Dedifferentiated amniotic fluid mesenchymal stem cell (primary cell): ENCODE results near the gene SPTBN1.

Experiments
- DNase-seq: peaks from one replicate; pipeline ENCODE4 v3.0.0-alpha.2; 2016; ENCODE audit errors: extremely low spot score

The SPTBN1 gene

DNA sequence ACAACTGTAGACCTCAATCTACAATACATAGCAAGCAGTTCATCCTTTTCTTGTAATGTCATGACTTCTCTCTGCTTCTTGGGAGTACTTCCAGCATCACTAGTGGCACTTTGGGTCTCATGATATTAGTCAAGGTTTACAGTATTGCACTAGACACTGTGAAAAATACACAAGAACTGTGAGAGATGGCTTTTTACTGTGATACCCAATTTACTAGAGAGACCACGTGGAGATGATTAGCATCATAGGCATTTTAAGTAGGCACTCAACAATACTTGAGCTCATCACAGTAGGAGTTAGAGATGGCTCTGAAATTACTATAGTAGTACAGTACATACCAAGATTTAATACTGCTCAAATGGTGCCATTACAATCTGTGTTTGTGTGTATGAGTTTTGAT lies 154.6 kb downstream of the SPTBN1 start:
- no peak for DNase-seq

DNA sequence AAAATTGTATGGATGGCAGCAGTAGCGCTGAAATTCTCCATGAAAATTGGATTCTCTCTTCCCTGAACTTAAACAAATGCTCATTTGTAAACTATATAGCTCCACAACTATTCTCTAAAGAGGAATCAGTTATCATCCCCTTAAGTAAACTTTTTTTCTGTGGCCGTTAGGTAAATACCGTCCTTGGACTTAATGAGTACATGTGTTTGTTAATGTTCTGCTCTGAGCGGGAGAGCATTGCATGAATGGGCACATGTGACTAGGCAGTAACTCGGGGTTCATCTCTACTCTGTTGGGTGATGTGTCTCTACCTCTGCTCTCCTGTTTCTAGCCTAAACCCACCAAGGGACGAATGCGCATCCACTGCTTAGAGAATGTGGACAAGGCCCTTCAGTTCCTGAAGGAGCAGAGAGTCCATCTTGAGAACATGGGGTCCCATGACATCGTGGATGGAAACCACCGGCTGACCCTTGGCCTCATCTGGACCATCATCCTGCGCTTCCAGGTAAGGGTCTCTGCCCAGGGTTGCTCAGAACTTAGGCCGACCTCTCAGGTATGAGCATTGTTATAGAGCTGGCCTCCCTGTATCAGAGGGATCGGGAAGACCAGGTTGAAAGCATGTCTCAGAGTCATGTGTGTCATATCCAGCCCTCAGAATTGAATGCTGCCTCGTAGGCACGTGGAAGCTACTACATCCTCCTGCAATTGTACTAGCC lies 155.9 kb downstream of the SPTBN1 start:
- no peak for DNase-seq

DNA sequence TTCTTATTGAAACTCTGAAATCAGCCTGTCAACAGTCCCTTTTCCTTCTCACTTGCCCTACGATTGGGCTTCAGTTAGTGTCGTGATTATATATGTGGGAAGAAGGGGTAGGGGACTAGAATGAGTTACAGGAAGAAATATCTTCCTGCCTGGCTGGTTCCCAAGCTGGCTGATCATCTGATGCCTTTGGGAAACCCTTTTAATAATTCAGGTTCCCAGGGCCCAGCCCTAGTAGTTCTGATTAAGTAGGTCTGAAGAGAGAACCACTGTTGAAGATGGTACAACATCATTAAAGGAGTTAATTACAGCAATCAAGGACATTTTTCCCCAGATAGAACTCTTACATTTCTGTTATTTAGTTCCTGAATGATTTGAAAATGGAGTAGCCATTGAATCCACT lies 157.3 kb downstream of the SPTBN1 start:
- no peak for DNase-seq

DNA sequence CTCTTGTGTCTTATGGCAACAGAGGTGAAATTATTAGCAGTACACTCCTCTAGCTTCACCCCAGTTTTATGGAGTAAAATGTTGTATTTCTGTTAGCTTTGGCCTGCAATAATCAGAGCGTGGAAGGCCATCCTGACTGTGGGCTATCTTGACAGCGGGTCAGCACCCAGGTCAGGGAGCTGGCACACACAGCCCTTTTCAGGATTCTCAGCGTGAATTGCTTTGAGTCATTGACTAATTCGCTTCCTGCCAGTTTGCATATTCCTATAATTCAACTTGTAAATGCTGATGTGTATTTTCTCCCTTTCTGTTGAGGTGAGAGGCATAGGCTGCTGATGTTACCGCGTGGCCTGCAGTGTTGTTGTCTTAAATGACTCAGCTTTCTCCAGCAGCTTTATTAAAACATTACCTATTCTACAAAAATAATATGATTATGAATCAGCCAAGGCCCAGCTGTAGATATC lies 157.7 kb downstream of the SPTBN1 start:
- no peak for DNase-seq

DNA sequence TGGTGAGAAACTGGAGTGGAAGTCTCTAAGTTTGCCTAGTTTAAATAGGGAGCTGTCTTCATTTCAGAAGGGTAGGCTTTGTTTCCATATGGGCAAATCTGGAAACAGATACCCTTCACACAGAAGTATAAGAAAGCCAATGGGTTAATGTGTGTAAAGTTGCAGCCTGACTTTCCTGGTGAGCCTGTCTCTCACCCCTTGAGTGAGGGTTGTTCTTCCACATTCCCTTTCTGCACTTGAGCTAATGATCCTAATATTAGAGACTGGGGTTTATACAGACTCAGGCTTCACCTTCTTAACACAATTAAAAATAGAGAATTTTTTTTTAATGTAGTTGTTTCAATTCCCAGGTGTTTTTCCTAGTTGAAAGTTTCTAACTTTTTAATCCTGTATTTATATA lies 158.7 kb downstream of the SPTBN1 start:
- no peak for DNase-seq

DNA sequence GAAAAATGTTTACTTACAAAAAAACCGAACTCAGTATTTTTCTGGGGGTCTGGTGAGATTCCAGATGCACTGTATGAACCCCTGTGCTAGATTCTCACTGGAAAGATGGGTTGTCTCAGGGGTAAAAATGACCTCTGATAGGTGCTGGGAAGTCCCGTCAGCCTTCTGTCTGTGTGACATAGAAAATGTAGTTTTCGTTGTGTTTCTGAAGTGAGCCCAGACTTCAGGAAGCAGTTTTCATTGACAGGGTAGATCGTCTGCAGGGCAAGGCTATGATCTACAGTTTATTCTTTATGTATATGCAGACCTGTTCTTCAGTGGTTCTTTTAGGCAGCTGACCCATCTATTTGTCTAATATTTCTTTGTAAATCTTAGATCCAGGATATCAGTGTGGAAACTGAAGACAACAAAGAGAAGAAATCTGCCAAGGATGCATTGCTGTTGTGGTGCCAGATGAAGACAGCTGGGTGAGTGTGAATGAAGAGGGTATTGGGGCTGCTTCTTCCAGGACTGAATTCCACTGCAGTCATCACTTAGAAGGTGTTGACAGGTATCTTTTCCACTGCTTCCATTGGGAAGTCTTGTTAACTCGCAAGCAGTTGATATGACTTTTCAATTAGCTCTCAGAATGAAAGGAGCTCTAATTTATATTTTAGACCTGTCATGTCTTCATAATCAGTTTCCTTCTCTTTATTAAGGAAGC lies 159.9 kb downstream of the SPTBN1 start:
- DNase-seq = no peak

DNA sequence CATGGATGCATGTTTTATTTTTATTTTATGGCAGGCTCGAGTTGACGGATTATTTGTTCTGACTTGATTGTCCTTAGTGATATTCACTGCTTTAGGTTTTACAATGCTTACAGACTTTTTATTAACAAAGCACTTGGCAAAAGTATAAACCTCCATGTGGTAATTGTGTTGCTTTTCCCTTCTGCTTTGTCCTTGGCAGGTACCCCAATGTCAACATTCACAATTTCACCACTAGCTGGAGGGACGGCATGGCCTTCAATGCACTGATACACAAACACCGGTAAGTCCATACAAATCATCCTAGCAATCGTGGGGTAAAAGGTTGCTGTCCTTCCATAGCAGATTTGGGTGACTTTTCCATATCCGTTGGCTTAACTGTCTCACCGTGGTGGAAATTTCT lies 161.3 kb downstream of the SPTBN1 start:
- DNase-seq = no peak

DNA sequence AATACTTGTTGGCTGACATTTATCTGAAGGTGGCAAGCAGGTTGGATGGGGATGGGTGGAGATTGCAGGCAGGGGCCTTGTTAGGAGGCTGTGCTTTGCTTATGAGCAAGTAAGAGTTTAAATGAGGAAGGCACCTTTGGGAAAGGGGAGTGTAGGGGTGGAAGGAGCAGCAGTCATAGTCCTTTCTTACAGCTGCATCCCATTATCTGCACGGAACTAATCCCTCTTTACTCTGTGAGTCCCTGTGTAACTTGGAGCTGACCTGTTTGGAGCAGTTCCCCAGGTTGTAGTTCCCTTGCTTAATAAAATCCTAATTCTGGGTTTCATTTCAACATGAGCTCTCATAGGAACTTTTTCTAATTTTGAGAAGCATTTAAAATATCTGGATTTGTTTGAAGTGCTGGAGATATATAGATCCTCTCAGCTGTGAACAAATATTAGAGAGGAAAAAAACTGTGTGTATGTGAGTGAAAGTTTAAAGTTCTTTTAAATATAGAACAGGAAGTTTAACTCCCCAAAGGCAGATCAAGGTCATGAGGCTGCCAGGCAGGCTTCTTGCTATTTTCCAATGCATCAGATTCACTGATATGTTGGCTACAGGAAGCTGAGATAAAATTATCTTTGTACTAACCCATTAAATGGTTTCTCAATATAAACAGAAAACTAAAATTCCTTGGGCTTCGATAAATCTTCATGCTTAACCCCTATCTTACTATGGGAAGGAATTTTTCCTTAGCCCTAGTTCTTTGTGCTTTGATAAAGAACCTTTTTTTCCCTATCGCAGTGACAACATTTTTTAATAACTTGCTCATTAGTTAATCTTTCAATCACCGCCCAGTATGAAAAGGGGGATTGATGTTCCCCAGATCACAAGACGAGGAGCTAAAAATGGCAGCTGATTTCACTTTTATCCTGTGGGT lies 162.8 kb downstream of the SPTBN1 start:
- no peak for DNase-seq

DNA sequence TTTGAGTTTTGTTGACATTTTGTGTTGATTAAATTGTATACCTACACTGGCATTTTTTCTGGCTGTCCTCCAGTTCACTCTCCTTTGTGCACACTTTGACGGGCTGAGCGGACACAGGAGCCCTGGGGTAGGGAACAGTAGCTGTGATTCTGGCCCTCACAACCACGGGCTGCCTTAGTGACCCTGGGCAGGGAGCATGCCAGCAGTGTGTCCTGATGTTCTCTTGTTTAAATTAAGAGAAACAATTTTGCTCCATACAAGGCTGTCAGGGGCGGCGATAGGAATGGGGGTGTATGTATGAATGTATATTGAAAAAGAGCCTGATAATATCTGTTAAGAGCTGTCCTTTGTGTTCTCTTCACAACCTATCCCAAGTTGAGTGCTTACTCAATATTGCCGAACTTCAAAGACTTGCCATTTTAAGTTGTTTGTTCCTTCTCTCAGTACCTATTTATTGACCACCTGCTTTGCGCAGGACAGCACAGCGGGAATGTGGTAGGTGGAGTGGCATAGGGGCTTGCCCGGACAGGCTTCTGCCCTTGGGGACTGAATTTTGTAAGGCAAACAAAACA lies 163.6 kb downstream of the SPTBN1 start:
- DNase-seq = no peak

DNA sequence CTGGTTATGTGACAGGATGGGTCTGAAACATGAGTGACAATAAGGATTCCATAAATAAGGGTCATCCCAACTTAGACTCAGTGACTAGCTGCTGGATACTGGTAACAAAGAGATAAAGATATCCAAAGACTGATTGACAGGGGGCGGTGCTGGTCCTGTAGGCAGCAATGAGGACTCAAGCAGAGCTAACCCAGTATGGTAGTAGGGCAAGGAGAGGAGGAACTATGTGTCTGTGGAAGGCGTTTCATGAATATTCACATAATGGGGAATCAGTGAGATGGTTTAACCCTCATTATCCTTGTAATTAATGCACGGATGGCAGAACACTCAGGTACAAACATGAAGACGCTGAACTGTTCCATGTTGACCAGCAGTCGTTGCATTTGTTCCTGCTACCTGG lies 164.8 kb downstream of the SPTBN1 start:
- DNase-seq = no peak

DNA sequence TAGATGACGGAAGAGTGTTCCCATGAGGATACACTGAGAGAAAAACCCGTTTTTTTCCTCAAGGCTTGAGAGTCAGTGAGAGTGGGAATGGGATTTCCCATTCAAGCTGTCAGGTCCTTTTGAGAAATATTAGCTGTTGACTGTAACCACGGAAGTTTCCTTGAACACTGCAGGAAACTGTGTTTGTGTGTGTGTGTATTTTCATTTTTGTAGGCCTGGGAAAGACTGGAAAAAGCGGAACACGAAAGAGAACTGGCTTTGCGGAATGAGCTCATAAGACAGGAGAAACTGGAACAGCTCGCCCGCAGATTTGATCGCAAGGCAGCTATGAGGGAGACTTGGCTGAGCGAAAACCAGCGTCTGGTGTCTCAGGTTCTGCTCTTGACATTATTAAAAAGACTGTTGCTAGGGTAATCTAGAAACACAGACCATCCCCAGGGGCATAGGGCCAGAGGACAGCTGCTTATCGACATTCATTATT lies 168.5 kb downstream of the SPTBN1 start:
- DNase-seq = no peak

DNA sequence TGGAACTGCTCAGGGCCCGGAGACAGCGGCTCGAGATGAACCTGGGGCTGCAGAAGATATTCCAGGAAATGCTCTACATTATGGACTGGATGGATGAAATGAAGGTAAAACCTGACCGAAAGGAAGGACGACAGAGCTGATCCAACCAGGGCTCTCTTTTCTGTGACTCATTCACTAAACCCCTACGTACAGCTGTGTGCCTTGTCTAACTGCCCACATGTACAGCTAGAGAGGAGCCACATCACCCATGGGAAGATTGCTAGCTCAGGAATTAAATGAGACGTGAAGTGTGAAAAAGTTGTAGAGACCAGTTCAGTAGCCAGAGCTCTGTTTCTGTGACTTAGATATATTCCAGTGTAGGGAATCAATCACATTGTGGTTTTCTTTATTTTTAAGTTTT lies 170.0 kb downstream of the SPTBN1 start:
- DNase-seq = no peak

DNA sequence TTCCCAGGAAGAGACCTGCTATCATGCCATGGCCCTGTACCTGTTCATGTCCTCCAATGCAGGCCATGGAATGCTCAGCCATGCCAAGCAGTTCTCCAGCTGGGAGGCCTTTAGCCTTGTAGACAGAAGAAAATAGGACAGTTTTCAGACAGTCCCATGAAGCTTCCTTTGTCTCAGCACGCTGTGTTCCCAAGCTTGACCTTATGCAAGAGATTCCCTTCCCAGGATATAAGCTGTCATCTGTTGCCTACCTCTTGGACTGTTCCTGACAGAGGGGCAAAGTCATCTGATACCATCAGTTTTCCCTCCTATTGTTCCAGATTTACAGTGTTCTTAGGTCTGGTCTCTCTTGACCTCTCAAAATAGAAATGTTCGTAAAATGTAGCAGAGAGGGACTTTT lies 170.8 kb downstream of the SPTBN1 start:
- no peak for DNase-seq

DNA sequence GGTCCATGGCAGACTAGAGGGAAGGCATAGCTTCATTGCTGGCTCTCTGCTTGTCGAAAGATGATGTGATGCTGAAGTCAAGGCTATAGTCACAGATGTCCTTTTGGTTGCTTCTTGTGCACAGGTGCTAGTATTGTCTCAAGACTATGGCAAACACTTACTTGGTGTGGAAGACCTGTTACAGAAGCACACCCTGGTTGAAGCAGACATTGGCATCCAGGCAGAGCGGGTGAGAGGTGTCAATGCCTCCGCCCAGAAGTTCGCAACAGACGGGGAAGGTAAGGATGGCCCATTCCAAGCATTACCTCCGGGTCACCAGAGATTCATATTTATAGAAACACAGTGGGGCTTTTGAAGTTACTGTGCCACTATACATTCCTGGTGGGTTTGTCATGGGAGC lies 171.8 kb downstream of the SPTBN1 start:
- no peak for DNase-seq

DNA sequence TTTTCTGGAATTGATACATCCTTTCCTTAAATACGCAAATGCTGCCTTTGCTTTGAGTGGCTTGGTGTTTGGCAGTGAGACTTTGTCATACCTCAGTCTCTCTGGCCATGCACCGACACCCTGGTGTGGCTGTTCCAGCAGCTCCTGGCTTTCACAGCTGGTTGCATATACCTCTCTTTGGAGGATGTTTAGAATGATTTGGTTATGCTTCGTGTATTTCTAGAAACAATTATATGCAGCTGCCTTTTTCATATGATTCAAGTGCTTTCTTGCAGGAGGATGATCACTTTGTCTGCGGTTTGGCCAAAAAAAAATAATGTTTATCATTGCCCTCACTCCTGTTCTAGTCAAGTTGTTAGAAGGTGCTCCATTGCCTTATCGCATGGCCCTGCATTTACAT lies 172.3 kb downstream of the SPTBN1 start:
- no peak for DNase-seq

DNA sequence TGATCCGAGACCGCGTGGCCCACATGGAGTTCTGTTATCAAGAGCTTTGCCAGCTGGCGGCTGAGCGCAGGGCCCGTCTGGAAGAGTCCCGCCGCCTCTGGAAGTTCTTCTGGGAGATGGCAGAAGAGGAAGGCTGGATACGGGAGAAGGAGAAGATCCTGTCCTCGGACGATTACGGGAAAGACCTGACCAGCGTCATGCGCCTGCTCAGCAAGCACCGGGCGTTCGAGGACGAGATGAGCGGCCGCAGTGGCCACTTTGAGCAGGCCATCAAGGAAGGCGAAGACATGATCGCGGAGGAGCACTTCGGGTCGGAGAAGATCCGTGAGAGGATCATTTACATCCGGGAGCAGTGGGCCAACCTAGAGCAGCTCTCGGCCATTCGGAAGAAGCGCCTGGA lies 172.8 kb downstream of the SPTBN1 start:
- DNase-seq = no peak

DNA sequence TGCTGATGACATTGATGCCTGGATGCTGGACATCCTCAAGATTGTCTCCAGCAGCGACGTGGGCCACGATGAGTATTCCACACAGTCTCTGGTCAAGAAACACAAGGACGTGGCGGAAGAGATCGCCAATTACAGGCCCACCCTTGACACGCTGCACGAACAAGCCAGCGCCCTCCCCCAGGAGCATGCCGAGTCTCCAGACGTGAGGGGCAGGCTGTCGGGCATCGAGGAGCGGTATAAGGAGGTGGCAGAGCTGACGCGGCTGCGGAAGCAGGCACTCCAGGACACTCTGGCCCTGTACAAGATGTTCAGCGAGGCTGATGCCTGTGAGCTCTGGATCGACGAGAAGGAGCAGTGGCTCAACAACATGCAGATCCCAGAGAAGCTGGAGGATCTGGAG lies 173.3 kb downstream of the SPTBN1 start:
- DNase-seq = no peak

DNA sequence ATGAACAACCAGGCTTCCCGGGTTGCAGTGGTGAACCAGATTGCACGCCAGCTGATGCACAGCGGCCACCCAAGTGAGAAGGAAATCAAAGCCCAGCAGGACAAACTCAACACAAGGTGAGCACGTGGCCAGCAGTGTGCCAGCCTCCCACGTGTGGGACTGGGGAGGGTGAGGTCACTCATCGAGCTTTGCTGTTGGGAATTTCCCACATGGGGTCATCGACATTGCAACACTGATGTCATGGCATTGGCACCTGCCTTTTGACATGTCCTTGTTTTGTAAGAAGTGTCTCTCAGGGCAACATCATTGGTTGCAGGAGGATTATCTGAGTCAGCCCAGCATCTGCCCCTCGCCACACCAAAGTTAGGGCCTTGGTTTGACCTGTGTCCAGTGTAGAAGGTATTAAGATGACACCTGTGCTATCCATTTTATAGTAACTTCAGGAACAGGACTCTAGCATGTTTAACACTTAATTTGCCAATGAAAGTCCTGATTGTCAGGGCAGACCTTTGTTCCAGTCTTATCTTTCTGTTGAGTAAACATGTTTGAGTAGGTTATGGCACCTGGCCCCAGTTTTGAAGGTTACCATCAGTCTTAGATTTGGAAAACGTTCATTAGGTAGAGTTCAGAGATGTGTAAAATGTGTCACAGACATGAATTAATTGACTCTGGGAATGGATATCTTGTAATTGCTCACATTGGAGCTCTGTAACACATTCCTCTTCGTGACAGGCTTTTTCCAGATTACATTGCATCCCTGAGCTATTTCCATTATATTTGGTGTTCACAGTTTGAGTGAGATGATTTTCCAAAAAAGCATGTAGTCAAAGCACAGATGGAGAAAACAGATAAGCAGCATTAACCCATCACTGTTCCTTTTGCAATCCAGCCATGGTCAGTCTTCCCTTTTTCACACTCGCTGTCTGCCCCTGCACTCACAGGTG lies 174.1 kb downstream of the SPTBN1 start:
- no peak for DNase-seq

DNA sequence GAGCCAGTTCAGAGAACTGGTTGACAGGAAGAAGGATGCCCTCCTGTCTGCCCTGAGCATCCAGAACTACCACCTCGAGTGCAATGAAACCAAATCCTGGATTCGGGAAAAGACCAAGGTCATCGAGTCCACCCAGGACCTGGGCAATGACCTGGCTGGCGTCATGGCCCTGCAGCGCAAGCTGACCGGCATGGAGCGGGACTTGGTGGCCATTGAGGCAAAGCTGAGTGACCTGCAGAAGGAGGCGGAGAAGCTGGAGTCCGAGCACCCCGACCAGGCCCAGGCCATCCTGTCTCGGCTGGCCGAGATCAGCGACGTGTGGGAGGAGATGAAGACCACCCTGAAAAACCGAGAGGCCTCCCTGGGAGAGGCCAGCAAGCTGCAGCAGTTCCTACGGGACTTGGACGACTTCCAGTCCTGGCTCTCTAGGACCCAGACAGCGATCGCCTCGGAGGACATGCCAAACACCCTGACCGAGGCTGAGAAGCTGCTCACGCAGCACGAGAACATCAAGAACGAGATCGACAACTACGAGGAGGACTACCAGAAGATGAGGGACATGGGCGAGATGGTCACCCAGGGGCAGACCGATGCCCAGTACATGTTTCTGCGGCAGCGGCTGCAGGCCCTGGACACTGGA lies 174.9 kb downstream of the SPTBN1 start:
- DNase-seq = no peak

DNA sequence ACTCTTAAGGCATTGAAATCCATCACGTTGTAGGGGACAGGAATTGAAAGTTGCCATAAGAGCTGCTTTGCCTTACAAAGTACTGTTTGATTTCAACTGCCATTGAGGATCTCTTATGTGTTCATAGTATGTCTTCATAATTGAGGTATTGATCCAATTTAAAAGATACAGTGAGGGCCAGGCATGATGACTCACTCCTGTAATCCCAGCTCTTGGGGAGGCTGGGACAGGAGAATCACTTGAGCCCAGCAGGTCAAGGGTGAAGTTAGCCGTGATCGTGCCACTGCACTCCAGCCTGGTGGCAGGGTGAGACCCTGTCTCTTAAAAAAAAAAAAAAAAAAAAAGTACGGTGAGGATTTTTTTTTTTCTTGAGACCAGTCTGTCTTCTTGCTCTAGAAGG lies 175.6 kb downstream of the SPTBN1 start:
- DNase-seq = no peak
